Fibroblast of lung (primary cell): ENCODE results near the gene ELAVL2.

Source experiments
- CTCF ChIP-seq, 2 donors: IDR thresholded peaks in 1 of 2; conservative IDR thresholded peaks in 1 of 2; 1 replicate in 1 of 2; 2 replicates in 1 of 2; pipeline ENCODE4 v1.5.1; 2011 to 2012; ENCODE audit warnings: low read length in 2 of 2, control low read depth in 1 of 2, inconsistent platforms in 1 of 2, low read depth in 1 of 2, mild to moderate bottlenecking in 1 of 2
- EZH2 ChIP-seq: IDR thresholded peaks from 2 replicates; pipeline ENCODE4 v1.5.1; 2012; ENCODE audit warnings: low read length, control low read depth, mild to moderate bottlenecking; ENCODE audit errors: missing control alignments

- no peak for TF ChIP-seq CTCF (conservative IDR thresholded peaks at IDR 0.05 in 1 of 2, IDR thresholded peaks at IDR 0.05 in 1 of 2; ENCODE audit: low read depth in 1 of 2, low read length in 2 of 2)
- TF ChIP-seq EZH2: no peak
Measured at GRCh38 chr9:23754551-23754950, 71.5 kb downstream of the ELAVL2 start.
